Body of pancreas (tissue), 4 donors: ENCODE measurements around the gene APLP1.

Experiments
- POLR2A ChIP-seq, 3 donors: fragments of 450-650 bp; IDR thresholded peaks; one replicate each; pipeline ENCODE4 v1.6.1; 2016; ENCODE audit warnings: antibody characterized with exemption in 3 of 3, mild to moderate bottlenecking in 2 of 3
- TF ChIP-seq, protein P1 (sequence below), 7 experiments: fragments of 450-650 bp in 4 of 7; fragments of 200-600 bp in 3 of 7; sonication (generic) in 3 of 7; IDR thresholded peaks; one replicate each; pipeline ENCODE4 v1.5.1; 2016 to 2019; ENCODE audit warnings: antibody characterized with exemption in 7 of 7

DNA sequence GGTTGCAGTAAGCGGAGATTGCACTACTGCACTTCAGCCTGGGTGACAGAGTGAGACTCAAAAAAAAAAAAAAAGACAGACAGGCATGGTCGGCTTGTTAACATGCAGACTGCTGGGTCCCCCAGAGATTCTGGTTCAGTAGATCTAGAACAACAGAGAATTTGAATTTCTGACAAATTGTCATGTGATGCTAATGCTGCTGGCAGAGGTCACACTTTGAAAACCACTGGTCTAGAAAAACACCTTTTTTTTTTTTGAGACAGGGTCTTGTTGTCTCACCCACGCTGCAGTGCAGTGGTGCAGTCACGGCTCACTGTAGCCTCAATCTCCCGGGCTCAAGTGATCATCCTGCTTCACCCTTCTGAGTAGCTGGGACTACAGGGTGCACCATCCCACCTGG lies 60.1 kb downstream of the APLP1 start:
- TF ChIP-seq, protein P1, sequence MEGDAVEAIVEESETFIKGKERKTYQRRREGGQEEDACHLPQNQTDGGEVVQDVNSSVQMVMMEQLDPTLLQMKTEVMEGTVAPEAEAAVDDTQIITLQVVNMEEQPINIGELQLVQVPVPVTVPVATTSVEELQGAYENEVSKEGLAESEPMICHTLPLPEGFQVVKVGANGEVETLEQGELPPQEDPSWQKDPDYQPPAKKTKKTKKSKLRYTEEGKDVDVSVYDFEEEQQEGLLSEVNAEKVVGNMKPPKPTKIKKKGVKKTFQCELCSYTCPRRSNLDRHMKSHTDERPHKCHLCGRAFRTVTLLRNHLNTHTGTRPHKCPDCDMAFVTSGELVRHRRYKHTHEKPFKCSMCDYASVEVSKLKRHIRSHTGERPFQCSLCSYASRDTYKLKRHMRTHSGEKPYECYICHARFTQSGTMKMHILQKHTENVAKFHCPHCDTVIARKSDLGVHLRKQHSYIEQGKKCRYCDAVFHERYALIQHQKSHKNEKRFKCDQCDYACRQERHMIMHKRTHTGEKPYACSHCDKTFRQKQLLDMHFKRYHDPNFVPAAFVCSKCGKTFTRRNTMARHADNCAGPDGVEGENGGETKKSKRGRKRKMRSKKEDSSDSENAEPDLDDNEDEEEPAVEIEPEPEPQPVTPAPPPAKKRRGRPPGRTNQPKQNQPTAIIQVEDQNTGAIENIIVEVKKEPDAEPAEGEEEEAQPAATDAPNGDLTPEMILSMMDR (IDR thresholded peaks at IDR 0.05) = no peak
- TF ChIP-seq POLR2A (IDR thresholded peaks at IDR 0.05) = no peak
